Adipocyte (in vitro differentiated cells): ENCODE results near the gene UROD.
A peak's percentile ranks its signal among the peaks of the same experiment; 100 is the strongest.

Experiments
- DNase-seq: peaks from one replicate; pipeline ENCODE4 v3.0.0-alpha.2; 2015; ENCODE audit warnings: low read depth
- H3K27me3 ChIP-seq: replicated peaks from 2 replicates; pipeline ENCODE4 v1.7.0; 2013; ENCODE audit warnings: mild to moderate bottlenecking, low read length, moderate library complexity; ENCODE audit not compliant: control insufficient read depth, insufficient read depth
- H3K36me3 ChIP-seq: 2 replicates; pipeline ENCODE4 v1.7.0; 2013; ENCODE audit warnings: low read length, mild to moderate bottlenecking, moderate library complexity; ENCODE audit not compliant: control insufficient read depth, insufficient read depth, severe bottlenecking
- H3K4me1 ChIP-seq: 2 replicates; pipeline ENCODE4 v1.7.0; 2013; ENCODE audit warnings: mild to moderate bottlenecking, low read length, moderate library complexity; ENCODE audit not compliant: control insufficient read depth, insufficient read depth
- H3K4me3 ChIP-seq: 2 replicates; pipeline ENCODE4 v1.7.0; 2013; ENCODE audit warnings: mild to moderate bottlenecking, low read length, moderate library complexity
- H3K9ac ChIP-seq: 2 replicates; pipeline ENCODE4 v1.7.0; 2013; ENCODE audit warnings: mild to moderate bottlenecking, low read length, moderate library complexity
- H3K9me3 ChIP-seq: 2 replicates; pipeline ENCODE4 v1.7.0; 2013; ENCODE audit warnings: mild to moderate bottlenecking, low read length, moderate library complexity; ENCODE audit not compliant: control insufficient read depth

Gene UROD

DNA sequence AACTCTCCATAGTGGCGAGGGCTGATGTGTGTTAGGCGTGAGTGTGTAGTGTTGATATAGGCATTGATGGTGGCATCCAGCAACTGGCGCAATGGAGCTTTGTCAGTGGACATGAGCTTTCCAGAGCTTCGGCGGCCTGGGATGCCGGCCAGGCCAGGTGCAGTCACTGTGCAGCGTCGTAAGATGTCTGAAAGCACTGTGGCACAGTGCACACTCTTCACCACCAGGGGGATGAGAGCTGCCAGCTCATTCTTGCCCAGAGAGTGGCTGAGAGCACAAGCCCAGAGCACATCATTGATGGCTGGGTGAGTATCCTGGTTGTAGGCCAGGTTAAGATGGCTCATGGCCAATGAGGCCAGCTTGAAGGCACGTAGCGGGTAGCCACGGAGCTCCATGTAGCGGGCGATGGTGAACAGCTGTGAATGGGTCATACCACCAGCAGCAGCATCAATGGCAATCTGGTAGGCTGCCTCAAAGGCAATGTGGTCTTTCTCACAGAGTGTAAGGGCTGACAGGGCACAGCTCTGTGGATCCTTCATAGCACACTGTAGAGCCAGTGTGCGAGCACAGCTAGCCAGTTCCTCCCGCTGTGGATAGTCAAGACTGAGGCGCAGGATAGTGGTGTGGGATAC is 6.7 kb downstream of the UROD start:
- H3K9ac ChIP-seq, result no peak overlapping the region

DNA sequence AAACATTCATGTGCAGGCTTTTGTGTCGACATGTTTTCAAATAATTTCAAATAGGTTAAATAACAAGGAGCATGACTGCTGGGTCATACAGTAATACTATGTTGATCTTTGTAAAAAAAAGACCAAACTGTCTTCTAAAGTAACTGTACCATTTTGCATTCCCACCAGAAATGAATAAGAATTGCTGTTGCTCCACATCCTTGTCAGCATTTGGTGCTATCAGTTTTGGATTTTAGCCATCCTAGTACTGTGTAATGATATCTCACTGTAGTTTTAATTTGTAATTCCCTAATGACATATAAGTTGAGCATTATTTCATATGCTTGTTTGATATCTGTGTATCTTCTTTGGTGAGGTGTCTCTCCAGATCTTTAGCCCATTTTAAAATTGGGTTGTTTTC is 11.6 kb downstream of the UROD start:
- Histone ChIP-seq H3K9ac (no peak overlapping the region), H3K4me3 (no peak overlapping the region), H3K36me3 (no peaks in the 10 kb centered on the region), H3K9me3 (no peaks in the 10 kb centered on the region), H3K4me1 (no peaks in the 10 kb centered on the region), H3K27me3 (no peaks in the 10 kb centered on the region)
- no peak for DNase-seq

More for the DNA sequence above, 6.7 kb downstream of the UROD start:
- peak; percentile 69 for DNase-seq
- no peak overlapping the region for H3K4me3 ChIP-seq
- no peaks in the 10 kb centered on the region for H3K9me3 ChIP-seq
- H3K27me3 ChIP-seq, result no peaks in the 10 kb centered on the region
- peaks cover 12% of the 10 kb centered on the region for H3K36me3 ChIP-seq
- H3K4me1 ChIP-seq, result peaks cover 5% of the 10 kb centered on the region

DNA sequence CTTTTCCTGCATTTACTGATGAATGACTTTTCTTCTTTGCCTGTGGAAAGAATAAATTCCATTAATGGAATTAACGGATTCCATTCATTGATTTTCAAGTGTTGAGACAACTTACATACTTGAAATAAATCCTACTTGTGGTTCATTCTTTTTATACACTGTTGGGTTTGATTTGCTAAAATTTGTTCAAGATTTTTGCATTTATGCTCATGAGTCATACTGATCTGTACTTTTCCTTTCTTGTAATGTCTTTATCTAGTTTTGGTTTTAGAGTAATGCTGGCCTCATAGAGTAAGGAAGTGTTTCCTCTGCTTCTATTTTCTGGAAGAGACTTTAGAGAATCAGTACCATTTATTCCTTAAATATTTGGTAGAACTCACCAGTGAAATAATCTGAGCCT is 14.4 kb downstream of the UROD start:
- Histone ChIP-seq H3K9ac (no peak overlapping the region), H3K36me3 (no peaks in the 10 kb centered on the region), H3K27me3 (no peaks in the 10 kb centered on the region), H3K4me3 (no peak overlapping the region), H3K9me3 (no peaks in the 10 kb centered on the region), H3K4me1 (no peaks in the 10 kb centered on the region)
- DNase-seq, result peak; percentile 37

DNA sequence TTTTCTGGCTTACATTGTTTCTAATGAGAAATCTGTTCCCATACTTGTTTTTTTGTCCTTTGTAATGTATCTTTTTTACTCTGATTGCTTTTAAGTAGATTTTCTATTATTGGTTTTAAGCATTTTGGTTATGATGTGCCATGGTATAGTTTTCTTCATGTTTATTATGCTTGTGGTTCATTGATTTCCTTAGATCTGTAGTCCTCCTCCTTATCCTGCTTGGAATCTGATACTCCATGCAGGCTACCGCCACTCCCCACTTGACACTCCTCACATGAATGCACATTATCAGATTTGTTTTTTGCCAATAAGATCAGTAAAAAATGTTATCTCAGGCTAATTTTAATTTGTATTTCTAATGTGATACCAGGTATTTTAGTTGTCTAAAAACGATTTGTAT is 20.8 kb downstream of the UROD start:
- Histone ChIP-seq H3K4me1 (no peaks in the 10 kb centered on the region), H3K9me3 (no peaks in the 10 kb centered on the region), H3K9ac (no peak overlapping the region), H3K27me3 (no peaks in the 10 kb centered on the region), H3K36me3 (no peaks in the 10 kb centered on the region), H3K4me3 (no peak overlapping the region)
- no peak for DNase-seq

DNA sequence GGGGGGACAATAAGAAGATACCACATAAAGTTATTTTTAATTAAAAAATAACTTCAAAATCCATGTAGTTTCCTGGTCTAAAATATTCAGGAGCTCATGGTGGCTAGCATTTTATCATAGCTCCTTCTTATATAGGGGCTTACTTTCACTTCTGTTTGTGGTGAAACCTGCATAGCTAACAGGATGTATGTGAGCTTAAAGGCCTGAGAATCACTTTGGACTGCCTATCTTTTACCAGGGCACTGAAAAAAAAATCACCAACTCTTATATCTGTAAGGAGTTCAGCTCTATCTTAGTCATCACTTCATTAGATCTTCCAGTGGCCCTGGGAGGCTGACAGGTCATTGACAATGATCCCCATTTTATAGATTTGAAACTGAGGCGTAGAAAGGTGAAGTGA is 21.3 kb downstream of the UROD start:
- no peak for DNase-seq
- Histone ChIP-seq H3K4me1 (no peaks in the 10 kb centered on the region), H3K36me3 (no peaks in the 10 kb centered on the region)

DNA sequence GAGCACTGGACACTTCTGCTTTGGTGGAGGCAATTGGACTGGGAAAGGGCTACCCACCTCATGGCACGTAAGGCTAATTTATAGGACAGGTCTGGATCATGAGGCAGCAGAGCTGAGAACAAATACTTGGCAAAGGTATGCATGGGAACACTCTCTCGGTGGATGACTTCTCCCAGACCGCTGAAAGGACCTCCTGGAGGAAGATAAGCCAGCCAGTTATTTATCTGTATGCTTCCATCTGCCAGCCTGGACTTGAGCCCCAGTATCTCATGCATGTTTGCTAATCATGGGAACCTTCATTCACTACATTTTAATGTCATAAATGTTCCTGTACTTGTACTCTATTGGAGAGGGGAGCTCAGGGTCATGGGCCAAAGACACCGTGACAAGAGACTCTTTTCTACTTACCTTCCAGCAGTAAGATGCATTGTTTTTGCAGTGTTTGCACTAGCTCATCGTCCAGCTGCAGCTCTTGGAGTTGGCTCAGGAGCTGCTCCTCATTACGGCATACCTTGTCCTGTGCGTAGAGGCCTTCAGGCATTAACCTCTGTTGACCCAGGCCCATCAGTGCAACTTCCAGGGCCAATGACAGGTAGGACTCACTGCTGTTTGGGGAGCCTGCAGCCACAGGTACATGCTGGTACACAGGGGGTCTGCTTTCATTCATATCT is 23.7 kb downstream of the UROD start:
- Histone ChIP-seq H3K4me3 (no peak overlapping the region), H3K27me3 (no peaks in the 10 kb centered on the region), H3K9me3 (no peaks in the 10 kb centered on the region), H3K36me3 (no peaks in the 10 kb centered on the region), H3K4me1 (no peaks in the 10 kb centered on the region), H3K9ac (no peak overlapping the region)
- no peak for DNase-seq

More for the DNA sequence above, 21.3 kb downstream of the UROD start:
- no peak overlapping the region for H3K9ac ChIP-seq
- no peaks in the 10 kb centered on the region for H3K27me3 ChIP-seq
- H3K9me3 ChIP-seq, result no peaks in the 10 kb centered on the region
- no peak overlapping the region for H3K4me3 ChIP-seq

DNA sequence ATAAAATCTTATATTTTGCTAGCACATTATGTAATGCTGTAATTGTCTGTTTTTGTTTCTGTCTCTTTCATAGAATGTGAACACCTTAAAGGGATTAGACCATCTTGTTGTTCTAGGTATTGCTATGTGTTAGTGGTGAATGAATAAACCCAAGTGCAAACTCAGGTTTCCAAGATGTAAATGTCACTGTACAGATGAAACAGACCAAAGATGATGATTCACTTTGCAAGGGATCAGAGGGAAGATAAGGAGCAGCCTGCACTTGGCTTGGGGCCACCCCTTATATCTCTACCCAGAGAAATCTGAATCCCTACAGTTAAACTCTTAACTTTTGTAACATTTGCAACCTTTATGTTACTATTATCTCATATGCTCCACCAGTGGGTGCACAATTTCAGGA is 25.4 kb downstream of the UROD start:
- Histone ChIP-seq H3K27me3 (no peaks in the 10 kb centered on the region), H3K4me1 (no peaks in the 10 kb centered on the region), H3K36me3 (no peaks in the 10 kb centered on the region), H3K4me3 (no peak overlapping the region), H3K9me3 (no peaks in the 10 kb centered on the region), H3K9ac (no peak overlapping the region)
- DNase-seq, result no peak

DNA sequence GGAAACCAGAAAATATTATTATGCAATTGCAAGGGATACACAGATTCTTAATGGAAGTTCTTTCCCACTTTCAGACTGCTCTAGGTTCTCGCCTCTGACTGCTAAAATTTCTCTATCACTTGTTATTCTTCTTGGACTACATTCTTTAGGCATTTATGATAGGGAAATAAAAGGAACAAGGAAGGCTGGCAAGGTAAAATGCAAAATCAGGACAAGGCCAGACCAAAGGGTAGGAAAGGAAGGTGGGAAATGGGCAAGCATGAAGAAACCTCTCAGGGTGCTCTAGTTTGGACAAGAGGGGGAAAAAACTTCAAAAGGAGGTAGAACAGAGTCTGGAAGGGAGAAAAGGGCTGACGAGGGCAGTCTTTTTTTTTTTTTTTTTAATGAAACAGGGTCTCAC is 26.2 kb downstream of the UROD start:
- Histone ChIP-seq H3K36me3 (no peaks in the 10 kb centered on the region), H3K9ac (no peak overlapping the region), H3K4me3 (no peak overlapping the region), H3K27me3 (no peaks in the 10 kb centered on the region), H3K4me1 (no peaks in the 10 kb centered on the region), H3K9me3 (no peaks in the 10 kb centered on the region)
- no peak for DNase-seq

DNA sequence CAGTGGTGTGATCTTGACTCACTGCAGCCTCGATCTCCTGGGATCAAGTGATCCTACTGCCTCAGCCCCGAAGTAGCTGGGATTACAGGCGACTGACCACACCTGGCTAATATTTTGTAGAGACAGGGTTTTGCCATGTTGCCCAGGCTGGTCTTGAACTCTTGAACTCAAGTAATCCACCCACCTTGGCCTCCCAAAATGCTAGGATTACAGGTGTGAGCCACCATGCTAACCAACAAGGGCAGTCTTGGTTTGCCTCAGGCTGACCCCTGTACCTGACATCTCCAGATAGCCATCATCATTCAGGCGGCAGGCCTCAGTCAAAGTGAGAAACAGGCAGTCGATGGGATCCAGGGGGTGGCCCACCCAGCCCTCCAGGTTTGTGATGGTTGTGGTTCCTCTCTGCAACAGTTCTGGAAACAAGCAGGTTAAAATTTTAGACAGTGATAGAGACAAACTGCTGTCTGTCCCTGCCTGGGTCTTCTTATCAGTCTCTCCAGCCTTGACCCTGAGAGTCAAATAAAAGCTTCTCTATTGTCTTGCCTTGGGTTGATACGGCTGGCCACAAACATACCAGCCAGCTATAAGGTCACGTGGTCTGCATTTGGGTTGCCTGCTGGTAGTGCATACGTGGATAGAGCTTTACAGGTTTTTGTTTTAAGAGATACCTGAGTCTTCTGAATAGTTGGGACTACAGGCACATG is 26.8 kb downstream of the UROD start:
- no peaks in the 10 kb centered on the region for H3K9me3 ChIP-seq
- H3K4me3 ChIP-seq, result no peak overlapping the region
- no peak for DNase-seq
- H3K4me1 ChIP-seq, result no peaks in the 10 kb centered on the region
- H3K27me3 ChIP-seq, result no peaks in the 10 kb centered on the region
- H3K9ac ChIP-seq, result no peak overlapping the region
- no peaks in the 10 kb centered on the region for H3K36me3 ChIP-seq

DNA sequence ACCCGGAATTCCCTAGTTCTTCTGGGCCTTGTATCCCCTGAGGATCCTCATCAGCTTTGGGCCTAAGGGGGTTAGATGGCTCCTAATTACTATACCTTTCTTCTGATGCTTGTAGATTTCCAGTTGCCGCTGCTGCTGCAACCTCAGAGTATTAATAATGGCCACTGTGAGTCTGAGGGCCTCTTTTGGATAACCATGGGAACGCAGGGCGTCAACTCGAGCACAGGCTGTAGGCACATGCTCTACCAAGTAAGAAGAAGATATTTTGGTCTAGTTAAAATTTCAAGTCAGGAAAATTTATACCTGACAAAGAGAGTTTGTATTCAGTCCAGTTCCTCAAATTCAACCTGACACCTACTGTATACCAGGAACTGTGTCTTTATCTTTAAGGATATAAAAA is 28.2 kb downstream of the UROD start:
- H3K9ac ChIP-seq, result no peak overlapping the region
- no peaks in the 10 kb centered on the region for H3K36me3 ChIP-seq
- no peaks in the 10 kb centered on the region for H3K4me1 ChIP-seq
- H3K27me3 ChIP-seq, result no peaks in the 10 kb centered on the region
- H3K4me3 ChIP-seq, result no peak overlapping the region
- H3K9me3 ChIP-seq, result no peaks in the 10 kb centered on the region
- no peak for DNase-seq

DNA sequence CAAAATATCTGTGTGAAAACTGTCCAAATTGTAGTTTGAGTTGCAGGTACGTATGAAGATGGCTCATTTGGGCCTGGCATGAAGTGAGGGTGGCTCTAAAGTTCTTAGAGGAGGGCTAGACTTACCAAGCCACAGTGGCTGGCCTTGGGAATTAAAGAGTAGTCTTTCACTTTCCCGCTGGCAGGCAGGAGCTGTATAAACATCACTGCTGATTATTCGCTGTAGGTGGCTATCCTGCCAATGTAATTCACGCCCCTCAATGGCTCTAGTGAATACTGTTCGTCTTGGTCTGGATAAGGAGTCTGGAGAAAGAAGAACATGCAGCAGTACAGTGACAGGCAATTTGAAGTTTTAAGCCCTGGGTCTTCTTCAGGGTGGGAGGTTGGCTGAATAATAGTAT is 31.0 kb downstream of the UROD start:
- Histone ChIP-seq H3K27me3 (no peaks in the 10 kb centered on the region), H3K36me3 (no peaks in the 10 kb centered on the region), H3K4me3 (no peak overlapping the region), H3K9ac (no peak overlapping the region), H3K4me1 (peaks cover 2% of the 10 kb centered on the region), H3K9me3 (no peaks in the 10 kb centered on the region)
- DNase-seq, result no peak
